HG02840 (cell line): ENCODE data around the gene LTB4R2.

Experiments
- ATAC-seq: cut with Tn5 transposase; IDR thresholded peaks from one replicate; pipeline ENCODE4 v1.9.1; 2021; ENCODE audit warnings: mild to moderate bottlenecking, moderate library complexity, moderate number of reproducible peaks; ENCODE audit not compliant: unreplicated experiment, low FRiP score

The LTB4R2 gene

GRCh38 chr14:24309538-24310264 lies at the start of gene LTB4R2:
LTB4R2 (plus strand) TSS chr14:24310140; CDS start chr14:24310665, 525 bp downstream.
- ATAC-seq = no peak

GRCh38 chr14:24260780-24261157 lies 49.2 kb upstream of the LTB4R2 start:
- ATAC-seq = no peak

- no peak for ATAC-seq
Observed at GRCh38 chr14:24261256-24261968, 48.5 kb upstream of the LTB4R2 start.

GRCh38 chr14:24261969-24262327 lies 48.0 kb upstream of the LTB4R2 start:
- no peak for ATAC-seq

DNA sequence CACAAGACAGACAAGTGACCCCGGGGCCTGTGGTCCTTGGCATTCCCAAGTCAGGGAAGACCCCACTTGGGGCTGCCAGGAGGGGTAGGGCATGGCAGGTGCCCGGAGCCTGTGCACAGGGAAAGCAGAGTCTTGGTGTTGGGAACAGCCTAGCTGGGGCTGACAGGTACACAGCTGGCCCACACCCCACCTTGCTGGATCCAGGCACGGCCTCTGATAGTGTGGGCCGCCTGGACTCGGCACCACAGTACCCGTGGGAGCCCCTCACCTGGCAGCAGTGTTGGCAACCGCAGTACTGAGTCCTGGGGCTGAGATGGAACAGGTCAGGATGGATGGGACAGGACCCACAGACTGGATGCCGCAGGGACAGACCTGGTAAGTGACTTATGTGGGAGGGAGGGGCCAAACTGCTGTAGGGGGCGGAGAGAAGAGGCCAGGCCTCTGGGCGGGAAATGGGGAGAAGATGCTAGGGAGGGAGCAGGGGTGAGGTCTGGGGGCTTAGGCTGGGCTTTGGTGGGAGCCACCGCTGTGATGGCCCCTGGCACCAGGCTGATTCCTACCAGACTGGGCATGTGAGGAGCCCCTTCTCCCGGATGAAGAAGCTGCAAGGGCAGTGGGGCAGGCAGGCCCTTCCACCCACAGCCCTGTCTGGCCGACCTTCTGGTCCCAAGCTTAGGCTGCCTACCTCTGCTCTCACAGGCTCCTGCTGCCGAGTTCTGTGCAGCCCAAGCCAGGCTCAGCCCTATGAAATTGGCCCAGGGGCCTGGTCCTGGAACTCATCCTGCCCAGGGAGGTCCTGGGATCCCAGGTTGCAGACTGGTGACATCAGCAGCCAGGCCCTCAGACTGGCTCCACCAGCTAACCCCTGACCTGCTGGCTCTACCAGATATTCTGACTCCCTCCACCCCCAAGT lies 46.9 kb upstream of the LTB4R2 start, which contains the start of gene TGM1:
TGM1 (minus strand) TSS at position 357 of the 913 bp plus-strand sequence. CDS start 825 bp downstream, outside the sequence.
- ATAC-seq = no peak

DNA sequence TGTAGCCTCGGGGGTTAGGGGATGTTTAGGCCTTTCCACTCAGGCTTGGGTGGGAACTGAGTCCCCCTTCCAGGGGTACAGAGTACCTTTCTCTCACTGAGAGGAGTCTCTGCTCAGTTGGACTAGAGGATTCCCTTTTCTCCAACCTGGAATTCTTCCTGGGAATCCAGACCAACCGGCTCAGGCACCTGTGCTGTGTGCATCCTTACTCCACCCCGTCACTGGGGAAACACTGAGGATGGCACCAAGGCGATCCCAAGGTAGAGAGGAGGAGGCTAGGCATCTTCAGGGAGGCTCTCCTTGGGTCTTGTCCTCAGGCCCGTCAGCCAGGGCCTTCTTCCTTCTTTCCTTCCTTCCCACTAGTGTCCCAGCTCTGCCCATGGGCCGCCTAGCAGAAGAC lies 46.1 kb upstream of the LTB4R2 start:
- ATAC-seq = no peak

DNA sequence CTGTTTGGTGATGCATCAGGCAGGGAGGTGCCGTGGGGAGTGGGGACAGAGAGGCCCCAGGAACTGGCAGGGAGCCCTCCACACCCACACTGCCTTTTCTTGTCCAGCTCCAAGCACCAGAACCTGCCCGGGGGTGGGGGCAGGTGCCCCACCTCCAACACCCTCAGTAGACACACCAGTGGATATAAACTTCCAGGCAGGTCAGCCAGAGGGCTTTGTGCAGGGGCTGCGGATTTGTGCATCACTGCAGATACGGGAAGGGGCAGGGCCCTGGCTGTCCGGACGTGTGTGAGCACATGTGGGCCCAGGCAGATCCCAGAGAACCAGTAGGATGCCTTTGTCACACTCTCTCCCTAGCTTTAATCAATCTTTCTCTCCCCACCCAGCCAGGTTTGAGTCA lies 45.6 kb upstream of the LTB4R2 start:
- ATAC-seq = no peak

DNA sequence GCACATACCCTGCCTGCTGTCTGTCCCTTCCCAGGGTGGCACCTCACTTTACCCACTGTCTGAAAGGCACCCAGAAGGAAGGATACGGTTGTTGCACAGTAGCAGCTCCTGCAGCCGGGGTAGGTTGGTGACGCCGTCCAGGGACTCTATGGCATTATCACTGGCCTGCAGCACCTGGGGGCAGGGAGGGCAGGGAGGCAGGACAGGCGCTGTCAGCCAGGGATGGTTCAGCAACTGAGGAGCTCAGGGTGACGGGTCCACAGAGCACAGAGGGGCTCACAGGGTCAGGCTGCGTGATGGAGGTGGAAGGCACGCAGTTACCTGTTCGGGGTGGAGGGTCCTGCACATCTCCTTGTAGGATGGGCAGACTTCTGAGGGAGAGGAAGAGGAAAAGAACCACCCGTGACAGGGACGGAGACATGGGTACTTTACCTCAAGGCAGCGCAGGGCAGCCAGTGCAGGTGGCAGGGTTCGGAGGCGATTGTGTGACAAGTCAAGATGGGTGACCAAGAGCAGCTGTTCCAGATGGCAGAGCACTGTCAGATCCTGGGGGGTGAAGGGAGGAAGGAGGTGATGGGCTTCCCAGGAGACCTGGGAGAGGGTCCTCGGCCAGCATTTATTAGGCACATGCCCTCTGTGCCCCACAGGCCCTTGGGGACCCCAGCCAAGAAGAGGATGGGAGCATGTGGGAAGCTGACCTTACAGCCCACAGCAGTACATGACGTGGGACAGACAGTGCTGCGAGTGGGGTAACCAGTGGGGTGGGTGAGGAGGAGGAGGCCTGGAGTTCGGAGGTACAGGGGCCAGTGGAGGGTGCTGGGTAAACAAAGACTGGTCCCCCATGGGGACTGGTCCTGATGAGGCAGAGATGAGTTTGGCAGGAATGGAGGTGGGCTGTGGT lies 43.3 kb upstream of the LTB4R2 start:
- no peak for ATAC-seq

- ATAC-seq = no peak
Observed at GRCh38 chr14:24267516-24267915, 42.4 kb upstream of the LTB4R2 start.

DNA sequence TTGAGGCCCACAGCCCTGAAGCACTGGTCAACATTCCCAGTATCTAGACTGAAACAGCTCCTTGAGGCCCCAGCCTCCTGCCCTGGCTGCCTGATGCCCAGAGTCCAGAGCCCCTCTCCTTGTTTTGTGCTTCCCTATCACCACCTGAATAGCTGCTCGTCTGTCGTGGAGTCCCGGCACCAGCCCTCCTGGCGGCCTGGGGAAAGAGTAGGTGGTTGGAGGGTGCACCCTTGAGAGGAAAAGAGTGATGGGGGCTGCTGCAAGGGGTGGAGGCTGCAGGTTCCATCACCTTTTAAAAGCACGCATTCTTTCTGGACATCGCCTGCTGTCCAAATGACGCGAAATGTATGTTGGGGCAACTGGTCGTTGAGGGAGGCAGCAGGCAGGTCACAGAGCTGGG lies 41.7 kb upstream of the LTB4R2 start:
- no peak for ATAC-seq

- ATAC-seq = no peak
Observed at GRCh38 chr14:24269368-24269767, 40.6 kb upstream of the LTB4R2 start.

- no peak for ATAC-seq
Observed at GRCh38 chr14:24269910-24270536, 39.9 kb upstream of the LTB4R2 start.

DNA sequence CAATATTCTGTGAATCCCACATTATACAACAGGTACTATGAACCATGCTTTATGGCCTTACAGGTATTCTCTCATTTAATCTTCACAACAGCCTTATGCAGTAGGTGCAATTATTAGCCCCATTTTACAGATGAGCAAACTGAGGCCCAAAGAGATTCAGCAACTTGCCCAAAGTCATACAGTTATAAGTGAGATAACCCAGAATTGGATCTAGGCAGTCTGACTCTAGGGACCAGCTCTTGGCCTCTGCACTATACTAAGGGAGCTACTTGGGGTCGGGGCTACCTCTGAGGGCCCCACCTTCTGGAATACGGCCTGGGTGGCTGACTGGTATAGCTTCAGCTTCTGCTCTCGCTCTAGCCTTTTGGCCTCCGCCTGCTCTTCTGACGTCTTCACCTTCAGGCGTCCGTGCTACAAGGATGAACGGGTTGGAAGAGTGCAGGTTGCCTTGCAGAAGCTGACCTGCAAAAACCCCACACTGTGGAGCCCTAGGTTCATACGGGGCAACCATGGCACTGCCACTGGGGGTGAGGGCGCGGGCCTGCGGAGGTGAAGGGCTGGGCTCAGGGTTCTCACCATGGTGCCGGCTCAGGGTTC lies 39.3 kb upstream of the LTB4R2 start:
- ATAC-seq = no peak

- ATAC-seq = peak; percentile 86
Observed at GRCh38 chr14:24271134-24271833, 38.7 kb upstream of the LTB4R2 start, which contains the start of gene RABGGTA. RABGGTA (minus strand) TSS chr14:24271597; CDS start chr14:24271115, 482 bp downstream.

DNA sequence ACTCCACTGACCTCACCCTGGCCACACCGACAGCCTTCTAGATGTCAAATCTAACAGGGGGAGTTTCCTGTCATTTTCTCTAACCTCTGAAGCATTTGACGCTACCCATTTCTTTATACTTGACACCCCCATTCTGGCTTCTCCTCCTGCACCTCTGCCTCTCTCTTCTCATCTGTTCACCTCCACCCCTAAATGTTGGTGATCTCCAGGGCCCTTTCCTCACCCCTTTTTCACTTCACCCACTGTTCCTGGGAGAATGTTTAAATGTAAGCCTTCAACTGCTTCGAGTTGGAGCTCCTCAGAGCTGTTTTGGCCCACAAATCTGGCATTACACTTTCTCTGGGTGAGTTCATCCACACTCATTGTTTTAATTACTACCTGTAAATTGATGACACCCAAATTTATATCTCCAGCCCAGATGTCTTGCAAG lies 38.1 kb upstream of the LTB4R2 start:
- no peak for ATAC-seq

DNA sequence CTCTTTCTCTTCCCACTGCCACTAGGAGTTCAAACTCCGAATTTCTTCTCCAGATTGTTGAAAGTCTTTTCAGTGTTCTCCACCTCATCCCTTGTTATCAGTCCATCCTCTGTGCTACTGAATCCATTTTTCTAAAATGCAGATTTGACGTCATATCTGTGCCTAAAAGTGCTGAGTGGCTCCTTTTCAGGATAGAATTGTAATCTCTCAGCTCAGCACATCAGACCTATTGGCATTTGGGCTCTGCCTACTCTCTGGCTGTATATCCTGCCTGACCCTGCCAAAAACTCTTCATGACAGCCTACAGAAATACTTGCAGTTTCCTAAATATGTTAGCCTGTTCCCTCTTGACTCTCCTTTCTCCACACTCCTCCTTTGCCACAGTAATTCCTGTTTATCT lies 37.5 kb upstream of the LTB4R2 start:
- ATAC-seq = no peak

DNA sequence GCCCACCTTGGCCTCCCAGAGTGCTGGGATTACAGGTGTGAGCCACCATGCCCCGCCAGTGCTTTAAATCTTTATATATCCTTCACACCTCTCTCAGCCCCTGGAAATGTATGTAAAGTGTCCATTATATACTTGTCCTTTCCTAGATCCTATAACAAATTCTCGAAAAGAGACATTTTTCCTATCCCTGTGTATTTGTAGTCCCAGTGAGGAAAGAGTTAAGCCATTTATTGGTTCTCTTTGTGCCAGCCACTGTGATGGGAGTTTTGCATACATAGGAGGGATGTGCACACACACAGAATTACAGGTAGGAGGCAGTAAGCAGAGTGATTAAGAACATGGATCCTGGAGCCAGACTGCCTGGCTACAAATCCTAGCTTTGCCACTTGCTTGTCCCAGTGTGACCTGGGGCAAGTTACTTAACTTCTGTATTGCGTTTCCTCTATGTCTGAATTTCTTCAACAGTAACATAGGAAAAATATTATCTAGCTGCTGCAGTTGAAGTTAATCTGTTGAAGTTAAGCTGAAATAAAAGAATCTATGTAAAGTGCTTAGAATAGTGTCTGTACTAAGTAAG lies 36.4 kb upstream of the LTB4R2 start:
- no peak for ATAC-seq

DNA sequence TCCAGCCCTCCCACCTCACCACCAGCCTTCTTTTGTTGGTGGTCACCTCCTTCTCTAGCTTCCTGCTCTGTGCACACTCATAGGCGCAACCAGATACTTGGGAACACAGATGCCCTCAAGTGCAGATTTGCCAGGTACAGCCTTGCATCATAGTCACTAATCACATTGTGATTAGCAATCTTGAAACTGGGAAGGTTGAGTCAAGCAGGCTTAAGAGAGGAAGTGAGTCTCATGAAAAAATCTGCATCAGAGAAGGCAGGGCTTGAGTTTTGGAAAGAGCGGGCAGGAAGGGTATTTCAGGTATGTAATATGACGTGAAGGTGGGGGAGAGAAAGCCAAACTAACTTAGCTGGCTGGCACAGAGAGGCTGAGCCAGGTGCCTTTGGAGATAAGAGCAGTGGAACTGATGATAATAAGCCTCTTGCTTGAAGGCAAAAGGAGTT lies 35.8 kb upstream of the LTB4R2 start:
- peak; percentile 35 for ATAC-seq
